GM12873 (cell line): ENCODE data around the gene SPAG9.

ENCODE experiments used
- CTCF ChIP-seq: IDR thresholded peaks from 2 replicates; pipeline ENCODE4 v1.5.1; 2012; ENCODE audit warnings: low read depth, mild to moderate bottlenecking, moderate library complexity, low read length, control low read depth; ENCODE audit not compliant: insufficient read depth; ENCODE audit errors: missing control alignments

The SPAG9 gene

GRCh38 chr17:51115179-51115578 is 5.5 kb downstream of the SPAG9 start:
- TF ChIP-seq CTCF = no peak

- TF ChIP-seq CTCF = no peak
These were observed 12.9 kb downstream of the SPAG9 start for GRCh38 chr17:51107778-51108177.

GRCh38 chr17:51103451-51103850 is 17.2 kb downstream of the SPAG9 start:
- no peak for TF ChIP-seq CTCF

GRCh38 chr17:51103050-51103449 is 17.6 kb downstream of the SPAG9 start:
- no peak for TF ChIP-seq CTCF

GRCh38 chr17:51097708-51098446 is 22.8 kb downstream of the SPAG9 start:
- no peak for TF ChIP-seq CTCF

- no peak for TF ChIP-seq CTCF
These were observed 29.0 kb downstream of the SPAG9 start for GRCh38 chr17:51091635-51092034.

GRCh38 chr17:51088287-51088686 is 32.4 kb downstream of the SPAG9 start:
- TF ChIP-seq CTCF = no peak
